Umbilical cord (tissue), 2 donors: Measurements from ENCODE around the gene SOX10. TPM values are rescaled to one million over a fixed set of nuclear protein-coding genes. Genes with fewer than 3 reads are reported as not detected.

Experiments used
- DNase-seq: peaks from one replicate; pipeline ENCODE4 v3.0.0-alpha.2; 2015; ENCODE audit warnings: low spot score
- total RNA-seq: library from RNA; depleted of rRNA; stranded (reverse); fragments of >200 nt; gene quantifications from one replicate; pipeline ENCODE4 v1.2.3, GENCODE V29; 2014; ENCODE audit warnings: low replicate concordance; ENCODE audit not compliant: insufficient read depth

SOX10 gene
- total RNA-seq, 1 donor from 2014 or later = 1.7 TPM

DNA sequence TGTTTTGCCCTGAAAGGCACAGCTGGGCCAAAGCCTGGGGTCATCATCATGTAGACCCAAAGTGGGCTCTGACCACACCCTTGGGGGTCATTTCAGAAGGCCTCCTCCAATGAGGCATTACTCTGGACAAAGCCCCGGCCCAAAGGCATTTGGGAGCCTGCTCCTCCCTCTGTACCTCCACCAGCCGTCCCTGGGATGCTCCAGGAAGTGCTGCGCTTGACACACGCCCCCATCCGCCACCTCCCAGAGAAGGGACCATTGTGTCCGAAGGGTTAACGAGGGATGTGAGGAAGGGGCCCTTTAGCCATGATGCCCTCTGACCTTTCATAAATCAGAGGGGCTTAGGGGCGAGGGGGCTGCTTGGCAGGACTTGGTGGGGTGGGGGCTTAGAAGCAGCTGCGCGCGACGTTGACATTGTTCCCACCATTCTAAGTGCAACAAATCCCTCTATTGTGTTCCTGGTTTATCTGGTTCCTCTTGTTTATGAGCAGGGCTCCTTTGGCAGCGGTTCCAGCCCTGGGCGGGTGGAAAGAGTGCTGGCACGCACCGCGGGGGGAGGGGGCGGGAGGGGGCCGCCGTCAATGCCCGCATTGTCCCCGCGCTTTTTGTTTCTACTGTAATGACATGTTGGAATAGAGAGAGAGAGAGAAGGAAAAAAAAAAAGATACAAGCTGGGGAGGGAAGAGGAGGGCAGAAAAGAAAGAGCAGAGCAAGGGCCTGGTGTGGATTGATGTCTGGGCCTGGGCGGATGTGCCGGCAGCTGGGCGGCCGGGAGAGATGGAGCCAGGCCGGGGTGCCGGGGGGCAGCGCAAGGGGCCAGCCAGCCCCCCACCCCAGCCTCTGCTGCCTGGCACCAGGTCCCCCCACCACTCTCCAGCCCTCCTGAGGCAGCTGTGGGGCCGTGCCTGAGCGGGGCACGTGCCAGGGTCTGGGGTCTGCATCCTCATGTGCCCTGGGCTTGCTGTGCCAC is 32.1 kb upstream of the SOX10 start:
- peak; percentile 35 for DNase-seq

DNA sequence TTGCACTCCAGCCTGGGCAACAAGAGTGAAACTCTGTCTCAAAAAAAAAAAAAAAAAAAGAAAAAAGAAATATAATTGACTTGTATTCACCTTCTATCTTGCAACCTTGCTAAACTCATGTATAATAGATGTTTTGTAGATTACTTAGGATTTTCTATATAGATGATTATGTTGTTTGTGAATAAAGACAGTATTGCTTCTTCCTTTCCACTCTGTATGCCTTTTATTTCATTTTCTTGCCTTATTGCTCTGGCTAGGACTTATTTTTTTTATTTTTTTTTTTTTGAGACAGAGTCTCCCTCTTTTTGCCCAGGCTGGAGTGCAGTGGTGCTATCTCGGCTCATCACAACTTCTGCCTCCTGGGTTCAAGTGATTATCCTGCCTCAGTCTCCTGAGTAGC is 29.7 kb upstream of the SOX10 start:
- DNase-seq = no peak

GRCh38 chr22:38012604-38013072 is 28.3 kb upstream of the SOX10 start:
- DNase-seq = no peak

DNA sequence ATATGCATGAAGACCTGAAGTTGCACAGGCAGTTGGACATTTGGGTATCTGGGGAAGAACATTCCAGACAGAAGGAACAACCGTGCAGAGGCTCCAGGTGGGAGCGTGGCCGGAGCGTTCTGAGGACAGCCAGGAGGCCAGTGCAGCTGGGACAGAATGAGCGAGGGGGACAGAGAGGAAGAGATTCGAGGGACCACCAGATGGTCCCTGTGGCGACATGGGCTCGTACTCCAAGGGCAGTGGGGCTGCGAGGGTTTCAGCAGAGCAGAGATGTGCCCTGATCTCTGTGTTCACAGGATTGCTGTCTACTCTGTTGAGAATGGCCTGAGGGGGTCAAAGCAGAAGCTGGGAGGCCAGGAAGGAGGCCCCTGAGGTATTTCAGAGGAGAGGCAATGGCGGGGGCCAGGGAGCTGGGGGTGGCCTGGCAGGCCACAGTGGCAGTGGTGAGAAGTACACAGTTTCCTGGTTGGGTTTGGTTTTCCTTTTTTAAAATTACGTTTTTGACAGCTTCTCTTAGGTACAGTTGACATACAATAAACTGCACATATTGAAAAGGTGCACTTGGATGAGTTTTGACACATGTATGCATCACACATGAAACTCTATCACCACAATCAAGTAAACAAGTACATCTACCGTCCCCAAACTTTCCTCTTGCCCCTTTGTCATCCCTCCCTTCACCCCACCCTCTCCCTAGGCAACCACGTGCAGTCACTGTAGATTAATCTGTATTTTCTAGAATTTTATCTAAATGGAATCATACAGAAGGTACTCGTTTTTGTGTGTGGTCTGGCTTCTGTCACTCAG is 24.8 kb upstream of the SOX10 start:
- no peak for DNase-seq

DNA sequence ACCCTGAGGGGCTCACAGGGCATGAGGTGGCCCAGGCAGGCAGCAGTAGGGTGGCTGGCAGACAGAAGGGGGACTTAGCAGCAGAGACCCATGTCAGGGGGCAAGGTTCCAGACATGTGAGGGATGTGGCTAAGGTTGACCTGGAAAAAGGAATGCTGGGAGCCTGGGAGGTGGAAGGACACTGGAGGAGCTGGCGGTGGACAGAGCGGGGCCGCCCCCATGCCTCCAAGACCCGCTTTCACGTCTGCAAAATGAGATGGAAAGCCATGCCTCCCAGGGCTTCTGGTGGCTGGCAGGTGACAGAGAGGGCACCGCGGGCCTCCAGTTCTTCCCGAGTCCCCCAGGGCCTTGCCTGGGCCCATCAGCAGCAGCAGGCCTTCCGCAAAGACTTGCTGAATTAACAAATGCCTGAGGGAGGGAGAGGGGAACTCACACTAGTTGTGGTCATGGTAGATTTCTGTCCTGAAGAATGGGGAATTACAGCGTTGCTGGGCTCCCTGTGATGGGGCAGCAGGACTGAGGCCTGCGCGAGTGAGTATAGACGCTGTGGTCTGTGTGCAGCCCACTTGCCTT is 23.1 kb upstream of the SOX10 start:
- no peak for DNase-seq

GRCh38 chr22:38006906-38007305 is 22.6 kb upstream of the SOX10 start:
- no peak for DNase-seq

DNA sequence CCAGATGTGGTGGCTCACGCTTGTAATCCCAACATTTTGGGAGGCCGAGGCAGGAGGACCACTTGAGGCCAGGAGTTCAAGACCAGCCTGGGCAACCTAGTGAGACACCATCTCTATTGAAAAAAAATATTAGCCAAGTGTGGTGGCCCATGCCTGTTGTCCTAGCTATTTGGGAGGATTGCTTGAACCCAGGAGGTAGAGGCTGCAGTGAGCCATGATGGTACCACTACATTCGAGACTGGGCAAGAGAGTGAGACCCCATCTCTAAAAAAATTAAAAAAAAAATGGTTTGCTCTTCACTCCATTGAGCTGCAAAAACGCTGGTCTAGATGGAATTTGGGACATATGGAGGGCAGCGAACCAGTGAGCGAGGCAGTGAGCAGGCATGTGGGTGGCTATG is 21.6 kb upstream of the SOX10 start:
- DNase-seq = no peak

GRCh38 chr22:37999640-38000272 is 15.4 kb upstream of the SOX10 start:
- DNase-seq = no peak

GRCh38 chr22:37999236-37999635 is 14.9 kb upstream of the SOX10 start:
- no peak for DNase-seq

DNA sequence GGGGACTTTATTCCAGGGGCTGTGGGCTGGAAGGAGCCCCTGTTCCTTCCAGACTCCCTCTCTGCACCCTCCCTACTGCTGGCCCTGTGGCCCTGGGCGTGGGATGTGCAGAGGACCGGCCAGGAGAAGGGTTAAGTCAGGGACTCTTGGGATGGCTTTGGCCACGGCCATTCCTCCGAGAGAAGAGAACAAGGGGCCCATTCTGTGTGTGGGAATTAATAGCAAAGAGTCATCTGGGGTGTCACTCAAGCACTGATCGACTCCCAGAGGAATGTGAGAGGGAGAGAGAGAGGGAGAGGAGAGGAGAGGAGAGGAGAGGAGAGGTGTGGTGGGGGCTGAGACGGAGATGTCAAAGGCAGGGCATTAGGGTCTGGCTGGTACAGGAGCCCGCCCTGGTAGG is 14.2 kb upstream of the SOX10 start:
- no peak for DNase-seq

DNA sequence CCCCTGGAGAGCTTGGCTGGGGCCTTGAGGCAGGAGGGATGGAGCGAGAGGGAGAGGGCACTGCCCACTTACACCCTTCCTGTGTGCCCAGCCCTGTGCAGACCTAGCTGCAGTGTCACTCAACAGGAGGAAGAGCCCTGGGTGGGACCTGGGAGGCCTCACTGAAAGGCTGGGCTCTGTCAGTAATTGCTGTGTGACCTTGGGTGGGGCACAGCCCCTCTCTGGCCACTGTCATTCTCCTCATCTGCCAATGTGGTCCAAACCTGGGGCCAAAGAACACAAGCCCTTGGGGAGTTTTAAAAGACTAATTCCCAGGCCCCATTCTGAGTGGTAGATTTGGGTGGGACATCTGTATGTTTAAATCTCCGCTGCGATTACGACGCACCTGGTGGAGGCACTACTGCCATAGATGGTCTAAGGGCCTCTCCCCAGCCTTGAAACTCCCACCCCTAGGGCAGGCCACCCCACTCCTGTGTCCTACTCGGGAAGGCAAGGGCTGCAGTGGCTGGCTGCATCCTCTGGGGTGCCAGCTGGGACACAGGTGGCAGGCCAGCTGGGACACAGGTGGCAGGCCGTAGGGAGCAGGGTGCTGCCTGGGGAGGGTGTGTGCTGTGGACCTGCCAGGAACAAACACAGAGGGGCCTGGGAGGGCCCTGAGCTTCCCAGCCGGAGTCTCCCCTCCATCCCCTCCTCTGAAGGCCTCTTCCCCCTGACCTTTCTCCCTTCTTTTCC is 12.3 kb upstream of the SOX10 start:
- DNase-seq = no peak

GRCh38 chr22:37996079-37996478 is 11.7 kb upstream of the SOX10 start:
- DNase-seq = no peak

DNA sequence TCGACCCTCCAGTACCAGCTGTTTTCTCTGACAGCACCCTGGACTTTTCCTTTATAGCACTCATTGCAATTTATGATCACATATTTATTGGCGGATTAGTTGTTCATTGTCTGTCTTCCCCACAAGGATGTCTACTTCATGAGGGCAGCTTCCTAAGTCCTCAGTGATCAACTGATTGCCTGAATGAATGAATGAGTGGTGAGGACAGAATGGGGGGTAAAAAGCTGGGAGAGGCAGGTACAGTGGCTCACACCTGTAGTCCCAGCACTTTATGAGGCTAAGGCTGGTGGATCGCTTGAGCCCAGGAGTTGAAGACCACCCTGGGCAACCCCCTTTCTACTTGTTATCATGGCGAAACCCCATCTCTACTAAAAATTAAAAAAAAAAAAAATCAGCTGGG is 11.1 kb upstream of the SOX10 start:
- no peak for DNase-seq

DNA sequence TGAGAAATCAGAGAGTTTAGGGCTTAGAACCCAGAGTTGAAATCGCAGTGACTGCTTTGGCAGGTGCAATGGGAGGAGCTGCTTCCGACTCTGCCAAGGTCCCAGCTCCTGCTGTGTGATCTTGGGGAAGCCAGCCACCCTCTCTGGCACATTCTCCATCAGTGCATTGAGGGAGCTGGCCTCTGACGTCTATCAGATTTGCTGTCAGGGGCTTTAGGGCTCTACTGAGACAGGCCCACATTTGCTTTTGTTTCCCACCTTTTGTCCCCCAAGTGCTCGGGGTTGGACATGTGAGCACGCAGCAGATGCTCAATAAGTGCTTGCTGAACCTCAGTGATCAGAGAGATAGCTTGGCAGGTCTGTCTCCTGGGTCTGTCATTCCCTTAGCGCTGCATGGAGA is 10.6 kb upstream of the SOX10 start:
- DNase-seq = no peak

DNA sequence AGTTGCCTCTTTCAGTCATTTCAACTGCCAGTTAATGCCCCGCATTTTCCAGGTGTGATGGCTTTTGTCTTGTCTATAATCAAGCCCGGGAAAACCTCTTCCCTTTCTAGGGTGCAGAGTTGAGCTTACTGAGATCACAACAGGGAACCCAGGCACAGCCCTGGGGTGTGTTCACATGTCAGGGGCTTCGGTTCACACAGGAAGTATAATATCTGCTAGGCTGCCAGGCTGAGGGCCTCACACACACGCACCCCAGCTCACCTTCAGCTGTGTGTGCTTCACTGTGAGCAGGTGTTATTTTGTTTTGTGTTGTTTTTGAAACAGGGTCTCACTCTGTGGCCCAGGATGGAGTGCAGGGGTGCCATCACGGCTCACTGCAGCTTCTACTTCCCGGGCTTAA is 9.7 kb upstream of the SOX10 start:
- DNase-seq = no peak

DNA sequence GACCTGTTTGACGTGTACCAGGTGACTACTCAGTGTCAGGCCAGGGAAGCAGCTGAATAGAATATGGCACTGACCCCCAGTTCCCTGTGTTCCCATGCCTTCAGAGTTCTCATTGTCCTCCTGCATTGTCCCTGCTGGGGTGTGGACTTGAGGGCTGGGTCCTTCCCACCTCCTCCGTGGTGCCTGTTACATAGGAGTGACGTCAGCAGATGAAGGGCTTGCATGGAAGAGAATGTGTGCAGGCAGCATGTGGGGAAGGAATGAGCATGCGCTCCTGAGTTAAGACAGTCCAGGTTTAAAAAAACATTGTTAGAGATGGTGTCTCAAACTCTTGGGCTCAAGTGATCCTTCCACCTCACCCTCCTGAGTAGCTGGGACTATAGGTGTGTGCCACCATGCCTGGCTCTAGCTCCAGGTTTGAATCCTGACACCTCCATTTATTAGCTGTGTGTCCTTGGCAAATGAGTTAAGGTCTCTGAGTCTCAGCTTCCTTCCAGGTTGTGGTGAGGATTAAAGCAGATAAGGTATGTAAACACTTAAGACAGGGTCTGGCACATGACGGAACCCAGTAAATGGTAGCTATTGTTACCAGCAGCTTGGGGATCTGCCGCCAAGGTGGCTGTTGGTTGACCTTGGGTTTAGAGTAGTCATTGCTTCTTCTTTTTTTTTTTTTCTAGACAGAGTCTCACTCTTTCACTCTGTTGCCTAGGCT is 7.5 kb upstream of the SOX10 start:
- DNase-seq = no peak

GRCh38 chr22:37990862-37991261 is 6.5 kb upstream of the SOX10 start:
- DNase-seq = no peak

DNA sequence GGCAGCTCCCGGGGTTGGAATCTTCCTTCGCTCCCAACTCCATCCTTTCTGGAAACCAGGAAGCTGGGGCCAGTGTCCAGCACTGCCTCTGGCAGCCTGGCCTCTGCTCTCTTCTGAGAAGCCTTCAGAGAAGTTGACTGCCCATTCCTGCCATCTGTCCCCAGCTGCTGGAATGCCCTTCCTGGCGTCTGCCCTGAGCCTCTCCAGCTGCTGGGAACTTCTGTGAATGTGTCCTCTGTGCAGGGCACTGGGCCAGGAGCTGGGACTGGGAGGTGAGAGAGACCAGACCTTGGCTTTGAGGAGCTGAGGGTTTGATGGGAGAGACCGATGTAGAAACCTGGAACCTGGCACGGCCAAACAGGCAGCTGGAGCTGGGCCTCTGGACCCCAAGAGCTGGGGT is 5.9 kb upstream of the SOX10 start:
- DNase-seq = no peak

DNA sequence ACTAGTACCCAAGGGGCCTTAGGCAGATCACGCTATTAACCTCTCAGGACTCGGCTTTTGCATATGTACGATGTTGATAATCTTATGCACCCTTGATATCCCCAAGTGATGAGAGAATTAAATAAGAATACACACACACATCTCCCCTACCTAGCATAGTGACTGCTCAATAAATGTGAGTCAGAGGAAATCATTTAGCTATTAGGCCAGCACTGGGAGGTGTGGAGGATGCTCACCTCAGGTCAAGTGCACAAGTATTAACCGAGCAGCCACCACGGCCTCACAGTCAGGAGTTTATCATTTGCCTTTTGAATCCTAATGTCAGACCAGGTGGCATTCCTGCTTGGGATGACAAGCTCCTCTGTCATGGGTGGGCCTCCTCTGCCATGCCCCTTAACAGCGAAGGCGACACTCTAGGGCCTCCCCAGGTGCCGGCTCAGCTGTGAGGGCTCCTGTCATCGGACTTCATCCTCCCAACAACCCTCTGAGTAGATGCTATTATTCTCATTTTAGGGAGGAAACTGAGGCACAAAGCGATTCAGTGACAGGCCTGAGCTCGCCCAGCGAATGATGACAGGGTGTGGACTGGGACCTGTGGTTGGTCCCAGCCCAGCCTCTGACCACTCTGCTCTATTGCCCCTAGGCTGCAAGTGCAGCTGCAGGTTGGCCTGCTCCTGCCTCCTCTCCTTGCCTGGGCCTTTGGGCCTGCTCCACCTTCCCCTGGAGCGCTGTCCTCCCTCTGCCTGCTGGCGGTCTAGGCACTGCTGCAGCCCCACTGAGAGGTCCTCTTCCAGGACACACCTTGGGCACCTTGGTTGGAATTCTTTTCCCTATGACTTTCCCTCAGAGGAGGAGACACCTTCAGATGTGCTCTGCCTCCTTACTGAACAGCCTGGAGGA is 5.0 kb upstream of the SOX10 start:
- DNase-seq = no peak
